HepG2 (cell line): ENCODE measurements around the gene LZTS2. TPM values are rescaled to one million over a fixed set of nuclear protein-coding genes. Genes with fewer than 3 reads are reported as not detected.

Source experiments
- AHDC1 ChIP-seq: sonication (generic); formaldehyde crosslinking; IDR thresholded peaks from 2 replicates; pipeline ENCODE4 v1.5.1; 2020; ENCODE audit warnings: mild to moderate bottlenecking, missing genetic modification reagents, borderline replicate concordance
- CBX2 ChIP-seq, 2 experiments: fragments of 200-600 bp in 1 of 2; sonication (generic); formaldehyde crosslinking in 1 of 2; IDR thresholded peaks; 2 replicates each; pipeline versions ENCODE4 v1.7.0 to v1.8.1; 2018 to 2022; ENCODE audit warnings: low read depth in 2 of 2, low read length in 1 of 2, mild to moderate bottlenecking in 1 of 2, missing genetic modification reagents in 1 of 2
- DMTF1 ChIP-seq: sonication (generic); formaldehyde crosslinking; IDR thresholded peaks from 2 replicates; pipeline ENCODE4 v1.4.0; 2020; ENCODE audit warnings: mild to moderate bottlenecking, missing genetic modification reagents
- GTF3A ChIP-seq: sonication (generic); formaldehyde crosslinking; conservative IDR thresholded peaks from 2 replicates; pipeline ENCODE4 v1.4.0; 2020; ENCODE audit warnings: mild to moderate bottlenecking, missing genetic modification reagents
- HMGXB3 ChIP-seq: sonication (generic); formaldehyde crosslinking; IDR thresholded peaks from 2 replicates; pipeline ENCODE4 v1.4.0; 2020; ENCODE audit warnings: missing genetic modification reagents, borderline replicate concordance
- MYNN ChIP-seq: sonication (generic); formaldehyde crosslinking; IDR thresholded peaks from 2 replicates; pipeline ENCODE4 v1.4.0; 2020; ENCODE audit warnings: mild to moderate bottlenecking, low read depth, missing genetic modification reagents
- YEATS4 ChIP-seq: sonication (generic); formaldehyde crosslinking; IDR thresholded peaks from 2 replicates; pipeline ENCODE4 v1.4.0; 2020; ENCODE audit warnings: missing genetic modification reagents, borderline replicate concordance
- ZNF136 ChIP-seq: sonication (generic); formaldehyde crosslinking; IDR thresholded peaks from 2 replicates; pipeline ENCODE4 v1.8.1; 2022; ENCODE audit warnings: low read depth, mild to moderate bottlenecking, moderate library complexity, missing genetic modification reagents
- ZNF180 ChIP-seq: sonication (generic); formaldehyde crosslinking; IDR thresholded peaks from 2 replicates; pipeline ENCODE4 v1.4.0; 2020; ENCODE audit warnings: low read depth, missing genetic modification reagents, borderline replicate concordance
- ZNF282 ChIP-seq: fragments of 450-650 bp; IDR thresholded peaks from 2 replicates; pipeline ENCODE4 v1.6.1; 2018; ENCODE audit not compliant: partially characterized antibody
- ZNF317 ChIP-seq: sonication (generic); formaldehyde crosslinking; IDR thresholded peaks from 2 replicates; pipeline ENCODE4 v1.5.0; 2020; ENCODE audit warnings: mild to moderate bottlenecking, missing genetic modification reagents
- ZNF569 ChIP-seq: sonication (generic); formaldehyde crosslinking; IDR thresholded peaks from 2 replicates; pipeline ENCODE4 v1.5.0; 2020; ENCODE audit warnings: mild to moderate bottlenecking, missing genetic modification reagents, moderate library complexity, borderline replicate concordance
- polyA plus RNA-seq, 8 experiments: library from polyadenylated mRNA; depleted of rRNA in 3 of 8; stranded (reverse) in 7 of 8; unstranded in 1 of 8; fragments of >200 nt; fragmentation: Illumina TruSeq in 4 of 8; extraction: Trizol in 4 of 8; gene quantifications; 2 replicates each; pipeline versions ENCODE4 v1.2.1 to v1.2.3, GENCODE V29; 2011 to 2016; ENCODE audit warnings: low read depth in 4 of 8, missing spikeins in 1 of 8, mixed read lengths in 1 of 8; ENCODE audit not compliant: insufficient read depth in 1 of 8
- total RNA-seq, 5 experiments: library from RNA; depleted of rRNA; stranded (reverse); fragments of >200 nt; fragmentation: Illumina TruSeq; extraction: Trizol; gene quantifications; 2 replicates each; pipeline ENCODE4 v1.2.3, GENCODE V29; 2016; ENCODE audit warnings: low read depth in 1 of 5
- TF ChIP-seq, protein P1 (sequence below): sonication (generic); formaldehyde crosslinking; conservative IDR thresholded peaks from 2 replicates; pipeline ENCODE4 v1.8.0; 2022; ENCODE audit warnings: missing genetic modification reagents

LZTS2 gene
- total and polyA plus RNA-seq, 2 of the 13 experiments (the other 11 are each of a cell fraction or from before 2014, with no cell fraction given): 43.6 to 65.6 TPM

DNA sequence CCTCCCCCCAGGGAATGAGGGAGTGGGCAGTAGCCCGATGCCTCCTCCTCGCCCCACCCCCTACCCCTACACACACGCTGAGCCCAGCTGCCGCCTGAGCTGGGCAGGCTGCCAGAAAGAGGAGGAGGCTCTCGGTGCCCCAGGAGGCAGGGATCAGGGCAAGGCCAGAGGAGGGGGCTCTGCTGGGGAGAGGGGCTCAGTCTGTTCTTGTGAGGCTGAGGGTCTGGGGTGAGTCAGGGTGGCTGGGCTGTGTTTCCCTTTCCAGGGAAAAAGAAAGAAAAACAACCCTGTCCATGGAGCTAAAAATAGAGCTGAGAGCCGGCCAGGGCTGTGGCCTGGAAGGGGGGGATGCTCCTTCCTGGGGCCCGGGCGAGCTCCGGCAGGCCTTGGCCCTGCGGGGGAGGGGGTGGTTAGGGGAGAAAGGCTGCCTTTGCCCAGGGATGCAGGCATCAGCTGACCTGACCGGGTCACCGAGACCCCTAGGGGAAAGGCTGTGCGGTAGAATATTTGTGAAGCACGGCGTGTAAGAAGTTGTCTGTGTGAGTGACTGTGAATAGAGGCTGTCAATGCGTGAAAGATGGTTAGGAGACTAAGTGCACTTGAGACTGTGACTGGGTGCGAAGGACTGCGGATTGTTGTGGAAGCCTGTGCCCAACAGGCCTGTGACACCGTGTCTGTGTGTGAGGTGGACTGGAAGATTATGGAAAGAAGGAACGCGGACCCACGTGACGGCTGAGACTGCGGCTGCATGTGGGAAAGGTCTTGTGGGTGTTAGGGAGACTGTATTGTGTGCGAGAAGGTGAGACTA is 1.2 kb upstream of the LZTS2 start (continued):
- no peak for TF ChIP-seq HMGXB3 (CRISPR knock-in tag)
- no peak for TF ChIP-seq MYNN
- no peak for TF ChIP-seq ZNF569 (CRISPR knock-in tag)
- TF ChIP-seq ZNF180 (CRISPR knock-in tag): no peak
- no peak for TF ChIP-seq GTF3A (CRISPR knock-in tag)
- TF ChIP-seq AHDC1 (CRISPR knock-in tag): 0 out of 2 replicates have a peak, but pooled peaks have one; percentile 8
- TF ChIP-seq CBX2 (IDR thresholded peaks at IDR 0.05; ENCODE audit: low read depth, low read length): no peak
- TF ChIP-seq CBX2 (CRISPR knock-in tag; IDR thresholded peaks at IDR 0.05; ENCODE audit: low read depth): no peak
- no peak for TF ChIP-seq YEATS4 (CRISPR knock-in tag)
- no peak for TF ChIP-seq ZNF282
- TF ChIP-seq ZNF136: no peak
- TF ChIP-seq, protein P1, sequence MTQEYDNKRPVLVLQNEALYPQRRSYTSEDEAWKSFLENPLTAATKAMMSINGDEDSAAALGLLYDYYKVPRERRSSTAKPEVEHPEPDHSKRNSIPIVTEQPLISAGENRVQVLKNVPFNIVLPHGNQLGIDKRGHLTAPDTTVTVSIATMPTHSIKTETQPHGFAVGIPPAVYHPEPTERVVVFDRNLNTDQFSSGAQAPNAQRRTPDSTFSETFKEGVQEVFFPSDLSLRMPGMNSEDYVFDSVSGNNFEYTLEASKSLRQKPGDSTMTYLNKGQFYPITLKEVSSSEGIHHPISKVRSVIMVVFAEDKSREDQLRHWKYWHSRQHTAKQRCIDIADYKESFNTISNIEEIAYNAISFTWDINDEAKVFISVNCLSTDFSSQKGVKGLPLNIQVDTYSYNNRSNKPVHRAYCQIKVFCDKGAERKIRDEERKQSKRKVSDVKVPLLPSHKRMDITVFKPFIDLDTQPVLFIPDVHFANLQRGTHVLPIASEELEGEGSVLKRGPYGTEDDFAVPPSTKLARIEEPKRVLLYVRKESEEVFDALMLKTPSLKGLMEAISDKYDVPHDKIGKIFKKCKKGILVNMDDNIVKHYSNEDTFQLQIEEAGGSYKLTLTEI: no peak
- TF ChIP-seq DMTF1: no peak
- peak; percentile 39; the same call in 1 of the 2 replicates for TF ChIP-seq ZNF317 (CRISPR knock-in tag)
